Activated naive CD4-positive, alpha-beta T cell treated with anti-CD3 and anti-CD28 coated beads for 36 hours (primary cell): ENCODE measurements around the gene NUP43. TPM values are rescaled to one million over a fixed set of nuclear protein-coding genes. Genes with fewer than 3 reads are reported as not detected.

Experiments
- CTCF ChIA-PET: fragments of 350-600 bp; sonication (Branson Sonifier 250); formaldehyde crosslinking; loops from one replicate; lab custom pipeline; 2021; ENCODE audit warnings: antibody characterized with exemption; lab: Charles Lee
- DNase-seq: peaks from one replicate; pipeline ENCODE4 v3.0.0-alpha.2; 2020
- H3K27ac Mint-ChIP-seq: one replicate; pipeline ENCODE4 v1.8.0; 2021; ENCODE audit warnings: mild to moderate bottlenecking, mixed read lengths
- H3K27me3 Mint-ChIP-seq: one replicate; pipeline ENCODE4 v1.8.0; 2021; ENCODE audit warnings: low read depth, mixed read lengths
- H3K36me3 Mint-ChIP-seq: one replicate; pipeline ENCODE4 v1.8.0; 2021; ENCODE audit warnings: low read depth, mixed read lengths
- H3K4me1 Mint-ChIP-seq: one replicate; pipeline ENCODE4 v1.8.0; 2021; ENCODE audit warnings: low read depth, mixed read lengths
- H3K4me3 Mint-ChIP-seq: one replicate; pipeline ENCODE4 v1.8.0; 2021; ENCODE audit warnings: mild to moderate bottlenecking, moderate library complexity, mixed read lengths
- H3K9me3 Mint-ChIP-seq: one replicate; pipeline ENCODE4 v1.8.0; 2021; ENCODE audit warnings: mixed read lengths
- intact Hi-C: fragments of 100-400 bp; cut with micrococcal nuclease; formaldehyde crosslinking; loops from one replicate; pipeline ENCODE4 v1.15.1; 2023
- total RNA-seq, 2 experiments: library from RNA; stranded (reverse); gene quantifications; one replicate each; pipeline ENCODE4 v1.2.3, GENCODE V29; 2021

The NUP43 gene, protein sequence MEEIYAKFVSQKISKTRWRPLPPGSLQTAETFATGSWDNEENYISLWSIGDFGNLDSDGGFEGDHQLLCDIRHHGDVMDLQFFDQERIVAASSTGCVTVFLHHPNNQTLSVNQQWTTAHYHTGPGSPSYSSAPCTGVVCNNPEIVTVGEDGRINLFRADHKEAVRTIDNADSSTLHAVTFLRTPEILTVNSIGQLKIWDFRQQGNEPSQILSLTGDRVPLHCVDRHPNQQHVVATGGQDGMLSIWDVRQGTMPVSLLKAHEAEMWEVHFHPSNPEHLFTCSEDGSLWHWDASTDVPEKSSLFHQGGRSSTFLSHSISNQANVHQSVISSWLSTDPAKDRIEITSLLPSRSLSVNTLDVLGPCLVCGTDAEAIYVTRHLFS
- 10 to 100 TPM; 68.1 to 71.9 TPM for total RNA-seq

DNA sequence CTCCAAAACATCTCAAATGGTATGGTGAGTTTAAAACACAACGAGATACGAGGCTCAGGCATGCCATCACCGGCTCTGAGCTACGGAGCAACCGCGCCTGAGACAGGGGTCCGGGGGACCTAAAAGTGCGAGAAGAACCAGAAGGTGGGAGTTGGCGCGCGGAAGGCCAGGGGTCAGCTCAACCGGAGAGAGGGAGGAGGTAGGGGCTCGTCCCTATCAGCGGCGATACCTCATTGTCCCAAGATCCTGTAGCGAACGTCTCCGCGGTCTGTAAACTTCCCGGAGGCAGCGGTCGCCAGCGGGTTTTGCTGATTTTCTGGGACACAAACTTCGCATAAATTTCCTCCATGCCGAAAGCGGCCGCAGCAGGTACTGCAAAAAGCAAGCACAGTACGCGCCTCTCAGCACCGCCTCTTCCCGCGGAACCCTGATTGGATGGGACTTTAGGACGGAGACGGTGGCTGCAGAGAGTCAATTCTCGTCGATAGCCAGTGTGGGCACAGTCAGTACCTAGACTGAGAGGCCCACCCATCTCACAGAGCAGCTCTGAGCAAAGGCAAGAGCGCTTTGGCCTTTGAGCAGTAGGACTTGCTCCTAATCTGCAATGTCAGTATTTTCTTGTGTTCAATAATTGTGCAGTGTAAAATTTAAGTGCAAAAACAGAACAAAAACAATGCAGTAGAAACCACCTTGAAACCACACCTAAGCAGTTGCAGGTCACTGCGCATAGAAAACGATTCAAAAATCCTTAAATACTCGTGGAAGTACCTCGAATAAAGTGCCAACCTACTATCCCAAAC, at the start of gene NUP43:
Gene NUP43 (minus strand): TSS at position 383 of the 800 bp plus-strand sequence. CDS start 34 bp downstream, at position 349.
- peak; percentile 99 for DNase-seq
- Mint-ChIP-seq H3K4me3 (peak within 1 kb of the TSS; percentile 99), H3K27ac (peak within 1 kb of the TSS; percentile 87), H3K4me1 (peaks cover 31% of the 10 kb centered on the region), H3K9me3 (no peaks in the 10 kb centered on the region), H3K36me3 (peaks cover 17% of the 10 kb centered on the region), H3K27me3 (no peaks in the 10 kb centered on the region)
- intact Hi-C loops: loop anchor here (1.0 kb wide), 4 partner anchors 98 to 217 kb away; partner anchors contain the start of genes KATNA1, PPIL4 and ULBP1
- CTCF ChIA-PET: interaction anchor here (0.7 to 2.1 kb wide), 6 partner anchors 15 to 99 kb away, joined by 3 to 9 read pairs (median 4); no protein-coding TSS in a partner anchor

DNA sequence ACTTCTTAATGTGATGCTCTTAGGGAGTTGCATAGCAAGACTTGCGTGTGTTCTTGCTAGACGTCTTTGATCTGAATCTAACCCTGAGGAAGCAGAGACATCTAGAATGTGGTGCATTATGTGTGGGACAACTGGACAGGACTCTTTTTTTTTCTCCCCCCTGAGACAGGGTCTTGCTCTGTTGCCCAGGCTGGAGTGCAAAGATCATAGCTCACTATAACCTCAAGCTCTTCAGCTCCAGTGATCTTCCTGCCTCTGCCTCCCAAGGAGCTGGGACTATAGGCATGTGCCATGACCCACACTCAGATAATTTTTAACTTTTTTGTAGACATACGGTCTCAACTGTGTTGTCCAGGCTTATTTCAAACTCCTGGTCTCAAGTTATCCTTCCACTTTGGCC, 37.2 kb upstream of the NUP43 start:
- DNase-seq: no peak
- H3K9me3 Mint-ChIP-seq: no peaks in the 10 kb centered on the region
- no peaks in the 10 kb centered on the region for H3K27me3 Mint-ChIP-seq
- H3K4me3 Mint-ChIP-seq: no peak overlapping the region
- CTCF ChIA-PET: interaction anchor here (0.6 to 1.0 kb wide), 3 partner anchors 12 to 51 kb away, joined by 3 to 5 read pairs (median 4); no protein-coding TSS in a partner anchor
- H3K36me3 Mint-ChIP-seq: peaks cover 7% of the 10 kb centered on the region
- H3K4me1 Mint-ChIP-seq: no peaks in the 10 kb centered on the region
- intact Hi-C loops: no loop called here
- no peak overlapping the region for H3K27ac Mint-ChIP-seq

DNA sequence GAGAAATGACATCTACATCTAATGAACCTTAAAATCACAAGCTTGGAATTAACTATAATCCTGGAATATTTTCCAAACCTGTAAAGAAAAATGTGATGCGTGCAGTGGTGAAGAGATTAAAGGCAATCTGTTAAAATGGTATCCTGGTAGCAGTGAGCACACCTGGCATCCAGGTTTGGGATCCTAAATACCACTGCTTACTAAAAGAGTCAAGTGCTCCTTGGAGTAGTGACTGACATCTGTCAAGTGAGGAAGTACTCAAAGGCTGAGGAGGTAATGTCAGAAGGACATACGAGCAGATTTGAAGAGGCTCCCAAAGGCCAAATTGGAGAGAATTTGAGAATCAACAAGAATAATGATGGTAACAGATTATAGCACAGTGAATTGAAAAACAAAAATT, 36.0 kb upstream of the NUP43 start:
- H3K36me3 Mint-ChIP-seq: peaks cover 7% of the 10 kb centered on the region
- CTCF ChIA-PET: no interaction called here
- no peak overlapping the region for H3K27ac Mint-ChIP-seq
- no peaks in the 10 kb centered on the region for H3K9me3 Mint-ChIP-seq
- H3K4me3 Mint-ChIP-seq: no peak overlapping the region
- no peaks in the 10 kb centered on the region for H3K4me1 Mint-ChIP-seq
- intact Hi-C loops: no loop called here
- DNase-seq: no peak
- H3K27me3 Mint-ChIP-seq: no peaks in the 10 kb centered on the region

DNA sequence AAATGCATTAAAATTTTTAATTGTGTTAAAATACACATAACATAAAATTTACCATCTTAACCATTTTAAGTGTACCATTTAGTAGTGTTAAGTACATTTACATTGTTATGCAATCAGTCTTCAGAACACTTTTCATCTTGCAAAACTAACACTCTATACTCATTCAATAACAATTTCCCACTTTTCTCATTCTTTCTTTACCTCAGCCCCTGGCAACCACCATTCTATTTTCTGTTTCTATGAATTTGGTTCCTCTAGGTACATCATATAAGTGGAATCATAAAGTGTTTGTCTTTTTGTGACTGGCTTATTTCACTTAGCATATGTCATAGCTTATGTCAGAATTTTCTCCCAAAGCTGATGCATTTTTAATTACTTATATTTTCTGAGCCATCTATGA, 35.4 kb upstream of the NUP43 start:
- CTCF ChIA-PET: no interaction called here
- H3K36me3 Mint-ChIP-seq: peaks cover 7% of the 10 kb centered on the region
- H3K4me3 Mint-ChIP-seq: no peak overlapping the region

DNA sequence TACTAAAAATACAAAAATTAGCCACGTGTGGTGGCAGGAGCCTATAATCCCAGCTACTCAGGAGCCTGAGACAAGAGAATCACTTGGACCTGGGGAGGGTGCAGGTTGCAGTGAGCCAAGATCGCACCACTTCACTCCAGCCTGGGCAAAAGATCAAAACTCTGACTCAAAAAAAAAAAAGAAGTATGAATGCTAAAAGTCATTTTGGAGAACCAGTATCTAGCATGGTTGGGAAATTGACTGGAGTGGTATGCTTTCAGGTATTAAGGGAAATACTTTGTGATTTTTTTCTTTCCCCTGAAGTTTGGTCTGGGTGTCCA, 33.3 kb upstream of the NUP43 start:
- DNase-seq: no peak
- H3K36me3 Mint-ChIP-seq: peaks cover 10% of the 10 kb centered on the region
- intact Hi-C loops: no loop called here

More for the DNA sequence above, 35.4 kb upstream of the NUP43 start:
- H3K9me3 Mint-ChIP-seq: no peaks in the 10 kb centered on the region
- intact Hi-C loops: no loop called here
- no peak overlapping the region for H3K27ac Mint-ChIP-seq
- no peak for DNase-seq
- H3K27me3 Mint-ChIP-seq: no peaks in the 10 kb centered on the region
- H3K4me1 Mint-ChIP-seq: no peaks in the 10 kb centered on the region

DNA sequence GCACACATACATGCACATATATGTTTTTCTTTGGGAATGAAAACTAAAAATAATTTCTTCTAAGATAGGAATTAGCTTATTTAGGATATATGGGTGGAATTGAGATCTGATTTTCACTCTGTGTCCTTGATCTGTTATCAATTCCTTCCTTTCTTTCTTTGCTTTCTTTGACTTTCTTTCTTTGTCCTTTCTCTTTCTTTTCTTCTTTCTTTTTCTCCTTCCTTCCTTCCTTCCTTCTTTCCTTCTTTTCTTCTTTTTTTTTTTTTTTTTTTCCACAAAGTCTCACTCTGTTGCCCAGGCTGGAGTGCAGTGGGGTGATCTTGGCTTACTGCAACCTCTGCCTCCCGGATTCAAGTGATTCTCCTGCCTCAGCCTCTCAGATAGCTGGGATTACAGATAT, 31.3 kb upstream of the NUP43 start:
- no peaks in the 10 kb centered on the region for H3K4me1 Mint-ChIP-seq
- intact Hi-C loops: no loop called here
- no peak overlapping the region for H3K27ac Mint-ChIP-seq
- H3K4me3 Mint-ChIP-seq: no peak overlapping the region
- DNase-seq: no peak
- no peaks in the 10 kb centered on the region for H3K9me3 Mint-ChIP-seq
- H3K36me3 Mint-ChIP-seq: peaks cover 7% of the 10 kb centered on the region
- CTCF ChIA-PET: interaction anchor here (0.5 kb wide), 1 partner anchor 50 kb away, joined by 3 read pairs; no protein-coding TSS in a partner anchor
- H3K27me3 Mint-ChIP-seq: no peaks in the 10 kb centered on the region

More for the DNA sequence above, 33.3 kb upstream of the NUP43 start:
- H3K4me3 Mint-ChIP-seq: no peak overlapping the region
- no peaks in the 10 kb centered on the region for H3K27me3 Mint-ChIP-seq
- H3K4me1 Mint-ChIP-seq: no peaks in the 10 kb centered on the region
- H3K9me3 Mint-ChIP-seq: no peaks in the 10 kb centered on the region
- H3K27ac Mint-ChIP-seq: no peak overlapping the region
- CTCF ChIA-PET: interaction anchor here (0.6 to 0.7 kb wide), 2 partner anchors 59 to 947 kb away, joined by 3 to 5 read pairs; no protein-coding TSS in a partner anchor

DNA sequence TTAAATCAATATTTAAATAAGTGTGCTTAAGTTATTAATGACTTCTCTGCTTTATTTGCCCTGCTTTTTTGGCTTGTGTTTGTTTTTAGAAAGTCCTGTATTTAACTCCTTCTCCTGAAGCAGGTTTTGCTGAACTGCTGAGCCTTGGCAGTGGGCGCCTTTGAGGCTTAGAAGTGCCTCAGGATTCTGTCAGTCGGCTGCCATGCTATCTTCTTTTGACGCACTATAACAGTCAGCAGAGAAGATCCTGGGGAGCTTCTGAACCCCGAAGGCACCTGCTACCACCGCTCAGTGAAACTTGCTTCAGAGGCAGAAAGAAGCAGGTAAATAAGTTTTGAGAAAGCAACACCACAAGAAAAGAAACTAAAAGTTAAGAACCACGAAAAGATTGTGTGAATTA, 25.6 kb upstream of the NUP43 start:
- intact Hi-C loops: no loop called here
- DNase-seq: no peak
- Mint-ChIP-seq H3K36me3 (peaks cover 11% of the 10 kb centered on the region), H3K27me3 (no peaks in the 10 kb centered on the region), H3K4me1 (peaks cover 2% of the 10 kb centered on the region), H3K9me3 (no peaks in the 10 kb centered on the region), H3K4me3 (no peak overlapping the region), H3K27ac (no peak overlapping the region)
- CTCF ChIA-PET: interaction anchor here (0.6 to 0.8 kb wide), 3 partner anchors 38 to 498 kb away, joined by 3 to 4 read pairs (median 3); no protein-coding TSS in a partner anchor

DNA sequence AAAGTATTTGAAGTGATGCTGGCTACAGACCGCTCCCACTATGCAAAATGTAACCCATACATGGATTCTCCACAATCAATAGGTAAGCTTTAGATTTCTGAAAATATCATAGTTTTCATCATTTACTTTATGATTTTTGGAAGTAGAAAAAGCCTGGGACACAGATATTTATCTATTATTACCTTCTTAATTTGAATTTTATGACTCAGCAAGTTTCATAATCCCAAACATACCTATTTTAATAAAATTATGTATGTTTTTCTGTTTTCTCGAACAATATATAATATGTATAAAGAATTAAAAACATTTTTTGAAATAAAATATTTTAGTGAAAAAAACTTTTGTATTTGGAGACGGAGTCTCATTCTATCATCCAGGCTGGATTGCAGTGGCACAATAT, 24.9 kb upstream of the NUP43 start:
- H3K4me1 Mint-ChIP-seq: peaks cover 2% of the 10 kb centered on the region
- no peaks in the 10 kb centered on the region for H3K27me3 Mint-ChIP-seq
- peaks cover 3% of the 10 kb centered on the region for H3K9me3 Mint-ChIP-seq
- DNase-seq: no peak
- H3K36me3 Mint-ChIP-seq: peaks cover 18% of the 10 kb centered on the region
- H3K4me3 Mint-ChIP-seq: no peak overlapping the region
- no peak overlapping the region for H3K27ac Mint-ChIP-seq
- CTCF ChIA-PET: no interaction called here
- intact Hi-C loops: no loop called here

DNA sequence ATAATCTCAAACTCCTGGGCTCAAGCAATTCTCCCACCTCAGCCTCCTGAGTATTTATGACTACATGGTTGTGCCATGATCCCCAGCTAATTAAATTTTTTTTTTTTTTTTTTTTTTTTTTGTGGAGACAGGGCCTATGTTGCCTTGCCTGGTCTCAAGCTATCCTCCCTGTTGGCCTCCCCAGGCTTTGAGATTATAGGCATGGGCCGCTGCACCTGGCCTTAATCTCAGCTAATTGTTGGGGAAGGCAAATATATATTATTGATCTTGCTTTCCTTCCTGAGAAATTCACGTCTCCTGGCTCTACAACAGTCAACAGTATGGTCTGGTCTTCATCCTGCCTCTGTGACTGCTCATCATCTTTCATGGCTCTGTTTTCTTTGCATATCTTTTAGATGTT, 23.3 kb upstream of the NUP43 start:
- Mint-ChIP-seq H3K36me3 (peaks cover 19% of the 10 kb centered on the region), H3K27me3 (no peaks in the 10 kb centered on the region), H3K9me3 (peaks cover 6% of the 10 kb centered on the region), H3K27ac (no peak overlapping the region), H3K4me3 (no peak overlapping the region), H3K4me1 (peaks cover 4% of the 10 kb centered on the region)
- CTCF ChIA-PET: interaction anchor here (0.6 to 1.2 kb wide), 2 partner anchors 17 to 298 kb away, joined by 3 read pairs; no protein-coding TSS in a partner anchor
- no peak for DNase-seq
- intact Hi-C loops: no loop called here

DNA sequence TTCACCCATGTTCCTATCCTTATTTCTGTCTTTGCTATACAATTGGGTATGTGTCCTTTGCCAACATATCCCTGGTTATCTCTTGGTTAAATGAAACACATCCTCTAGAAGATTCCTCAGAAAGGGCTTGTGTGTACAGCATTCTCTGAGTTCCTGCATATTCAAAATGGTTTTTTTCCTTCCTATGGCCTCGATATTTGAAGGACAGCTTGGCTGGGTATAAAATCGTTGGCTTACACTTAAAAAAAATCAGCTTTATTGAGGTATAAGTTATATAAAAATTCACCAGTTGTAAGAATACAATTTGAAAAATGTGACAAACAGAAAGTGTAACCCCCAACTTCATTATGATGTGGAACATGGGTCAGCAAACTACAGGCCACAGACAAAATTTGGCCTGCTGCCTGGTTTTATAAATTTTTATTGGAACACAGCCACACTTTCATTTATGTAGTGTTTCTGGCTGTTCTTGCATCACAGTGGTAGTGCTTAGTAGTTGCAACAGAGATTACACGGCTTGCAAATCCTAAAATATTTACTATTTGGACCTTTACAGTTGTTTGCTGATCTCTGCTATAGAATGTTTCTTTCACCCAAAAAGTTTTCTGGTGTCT, 19.9 kb upstream of the NUP43 start:
- no peak overlapping the region for H3K4me3 Mint-ChIP-seq
- peaks cover 20% of the 10 kb centered on the region for H3K36me3 Mint-ChIP-seq
- intact Hi-C loops: no loop called here
- H3K27ac Mint-ChIP-seq: no peak overlapping the region
- CTCF ChIA-PET: interaction anchor here (0.6 kb wide), 1 partner anchor 130 kb away, joined by 3 read pairs; no protein-coding TSS in a partner anchor
- peaks cover 4% of the 10 kb centered on the region for H3K4me1 Mint-ChIP-seq
- H3K9me3 Mint-ChIP-seq: peaks cover 6% of the 10 kb centered on the region
- no peak for DNase-seq
- H3K27me3 Mint-ChIP-seq: no peaks in the 10 kb centered on the region

DNA sequence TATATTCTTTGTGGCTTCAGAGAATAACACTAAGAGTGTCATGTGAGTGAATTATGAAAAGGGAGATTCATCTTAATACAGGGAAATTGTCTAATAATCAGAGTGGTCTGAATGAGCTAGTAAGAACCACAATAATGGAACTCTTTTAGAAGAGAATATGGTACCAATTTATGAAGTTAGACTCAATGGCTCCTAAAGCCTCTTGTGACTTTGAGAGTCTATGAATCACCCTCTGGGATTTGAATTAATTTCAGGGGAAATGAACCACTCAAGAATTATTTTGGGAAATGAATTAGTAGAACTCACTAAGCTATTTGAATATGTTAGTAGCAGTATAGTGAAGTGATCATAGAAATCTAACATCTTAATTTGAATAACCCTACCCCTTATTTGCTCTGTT, 17.5 kb upstream of the NUP43 start:
- peaks cover 22% of the 10 kb centered on the region for H3K36me3 Mint-ChIP-seq
- no peak overlapping the region for H3K4me3 Mint-ChIP-seq
- H3K27me3 Mint-ChIP-seq: no peaks in the 10 kb centered on the region
- no peak overlapping the region for H3K27ac Mint-ChIP-seq
- H3K9me3 Mint-ChIP-seq: peaks cover 6% of the 10 kb centered on the region
- DNase-seq: no peak
- peaks cover 4% of the 10 kb centered on the region for H3K4me1 Mint-ChIP-seq
- intact Hi-C loops: no loop called here
- CTCF ChIA-PET: interaction anchor here (0.6 to 0.8 kb wide), 2 partner anchors 45 to 60 kb away, joined by 3 read pairs; no protein-coding TSS in a partner anchor

DNA sequence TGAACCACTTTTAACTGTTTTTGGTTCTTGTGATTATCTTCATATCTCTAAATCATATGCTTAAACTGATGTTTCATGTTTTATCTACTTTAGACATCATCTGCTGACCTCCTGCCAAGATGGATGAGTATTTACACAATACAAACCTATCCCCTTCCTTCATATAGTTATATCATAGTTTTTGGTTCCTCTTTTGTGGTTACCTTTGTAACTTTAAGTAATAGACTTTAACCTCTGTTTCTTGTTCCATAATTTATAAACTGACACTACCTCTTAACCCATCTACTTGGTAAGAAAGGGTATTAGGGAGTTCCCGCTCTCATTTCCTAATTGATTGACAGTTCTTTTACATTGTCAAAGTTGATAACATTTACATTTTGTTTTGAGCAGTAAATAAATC, 15.1 kb upstream of the NUP43 start:
- Mint-ChIP-seq H3K4me3 (no peak overlapping the region), H3K9me3 (peaks cover 4% of the 10 kb centered on the region), H3K27ac (no peak overlapping the region), H3K27me3 (no peaks in the 10 kb centered on the region), H3K4me1 (peaks cover 2% of the 10 kb centered on the region), H3K36me3 (peaks cover 14% of the 10 kb centered on the region)
- CTCF ChIA-PET: interaction anchor here (0.6 kb wide), 1 partner anchor 15 kb away, joined by 3 read pairs; the partner anchor contains the start of gene NUP43
- intact Hi-C loops: no loop called here
- no peak for DNase-seq
